ENCODE results near the gene MRAS. TPM values are rescaled to one million over a fixed set of nuclear protein-coding genes. Genes with fewer than 3 reads are reported as not detected.

Gene MRAS
- total and polyA plus RNA-seq, 2 of the 4 experiments (the other 2 are of a cell fraction): 59.3 to 60.6 TPM

Other genes with a start within 250 kb of the MRAS start
- gene DZIP1L, start 233.0 kb upstream of the MRAS start, total RNA-seq (2012; rRNA removed): 14.7 and 21.4 TPM in 2 replicates
- gene DZIP1L, start 233.0 kb upstream of the MRAS start, polyA plus RNA-seq (2012; rRNA removed): 10.8 and 12.9 TPM in 2 replicates
- not detected in 2 replicates for gene A4GNT, start 216.2 kb upstream of the MRAS start, total RNA-seq (2012; rRNA removed)
- not detected in 2 replicates for gene A4GNT, start 216.2 kb upstream of the MRAS start, polyA plus RNA-seq (2012; rRNA removed)
- gene DBR1, start 173.7 kb upstream of the MRAS start, total RNA-seq (2012; rRNA removed): 12.5 and 17.5 TPM in 2 replicates
- gene DBR1, start 173.7 kb upstream of the MRAS start, polyA plus RNA-seq (2012; rRNA removed): 6.9 and 7.6 TPM in 2 replicates
- gene ARMC8, start 161.3 kb upstream of the MRAS start, total RNA-seq (2012; rRNA removed): 66.7 and 75.1 TPM in 2 replicates
- 39.1 and 45.7 TPM in 2 replicates for gene ARMC8, start 161.3 kb upstream of the MRAS start, polyA plus RNA-seq (2012; rRNA removed)
- not detected in 2 replicates for gene NME9, start 18.7 kb upstream of the MRAS start, total RNA-seq (2012; rRNA removed)
- not detected in 2 replicates for gene NME9, start 18.7 kb upstream of the MRAS start, polyA plus RNA-seq (2012; rRNA removed)
- gene ESYT3, start 86.0 kb downstream of the MRAS start, total RNA-seq (2012; rRNA removed): under 0.01 TPM in 2 replicates
- gene ESYT3, start 86.0 kb downstream of the MRAS start, polyA plus RNA-seq (2012; rRNA removed): 0.02 and 0.03 TPM in 2 replicates
- 11.1 and 21.4 TPM in 2 replicates for gene CEP70, start 245.7 kb downstream of the MRAS start, total RNA-seq (2012; rRNA removed)
- gene CEP70, start 245.7 kb downstream of the MRAS start, polyA plus RNA-seq (2012; rRNA removed): 3.5 and 4.6 TPM in 2 replicates